IMR-90 (cell line): ENCODE measurements around the gene RABGAP1. TPM values are rescaled to one million over a fixed set of nuclear protein-coding genes. Genes with fewer than 3 reads are reported as not detected.
A peak's percentile ranks its signal among the peaks of the same experiment; 100 is the strongest.

Experiments used
- ATAC-seq: fragments of 200-7000 bp; cut with Tn5 transposase; 2 replicates; pipeline ENCODE4 v1.9.1; 2020; ENCODE audit warnings: low read depth, mild to moderate bottlenecking, moderate library complexity
- BruUV-seq: library from RNA; stranded (reverse); fragments of 400-500 nt; replicated peaks from 2 replicates; lab custom pipeline; 2021; lab: Mats Ljungman, UMichigan
- CTCF ChIA-PET: fragments of 300-600 bp; formaldehyde crosslinking; extraction: SDS; loops from one replicate; lab custom pipeline; 2021; ENCODE audit warnings: antibody characterized with exemption; lab: Yijun Ruan, JAX
- POLR2A ChIA-PET: fragments of 300-600 bp; sonication (Branson Sonifier 250); formaldehyde crosslinking; loops from one replicate; lab custom pipeline; 2022; ENCODE audit warnings: antibody characterized with exemption; ENCODE audit not compliant: unreplicated experiment; lab: Charles Lee
- DNase-seq: peaks from one replicate; pipeline ENCODE4 v3.0.0; 2013
- H2AFZ ChIP-seq: replicated peaks from 2 replicates; pipeline ENCODE3; 2013; ENCODE audit warnings: low read length, mild to moderate bottlenecking; ENCODE audit not compliant: poor library complexity
- H2AK5ac ChIP-seq: 2 replicates; pipeline ENCODE4 v1.6.1; 2013; ENCODE audit warnings: low read depth, low read length, inconsistent platforms
- H2AK9ac ChIP-seq: replicated peaks from 2 replicates; pipeline ENCODE3; 2013; ENCODE audit warnings: mild to moderate bottlenecking, low read depth, low read length, moderate library complexity; ENCODE audit not compliant: poor library complexity
- H2BK120ac ChIP-seq: 2 replicates; pipeline ENCODE4 v1.6.1; 2013; ENCODE audit warnings: low read depth, low read length, inconsistent platforms
- H2BK15ac ChIP-seq: 3 replicates; pipeline ENCODE4 v1.6.1; 2013; ENCODE audit warnings: low read depth, low read length, inconsistent platforms
- H2BK20ac ChIP-seq: 2 replicates; pipeline ENCODE4 v1.6.1; 2013; ENCODE audit warnings: low read depth, mild to moderate bottlenecking, inconsistent platforms, low read length, moderate library complexity
- H2BK5ac ChIP-seq: 2 replicates; pipeline ENCODE4 v1.6.1; 2013; ENCODE audit warnings: mild to moderate bottlenecking, low read depth, low read length, inconsistent platforms; ENCODE audit not compliant: poor library complexity, severe bottlenecking
- H3K14ac ChIP-seq: replicated peaks from 2 replicates; pipeline ENCODE4 v1.6.1; 2013; ENCODE audit warnings: low read depth, low read length, inconsistent platforms
- H3K18ac ChIP-seq: 2 replicates; pipeline ENCODE4 v1.6.1; 2013; ENCODE audit warnings: low read depth, low read length, control low read depth
- H3K23ac ChIP-seq: 2 replicates; pipeline ENCODE4 v1.6.1; 2013; ENCODE audit warnings: low read depth, low read length, inconsistent platforms
- H3K27ac ChIP-seq: 2 replicates; pipeline ENCODE4 v1.5.1; 2013; ENCODE audit warnings: mild to moderate bottlenecking, control low read depth, low read length; ENCODE audit not compliant: insufficient read depth
- H3K27me3 ChIP-seq: 2 replicates; pipeline ENCODE4 v1.6.1; 2013; ENCODE audit warnings: low read length; ENCODE audit not compliant: control insufficient read depth, insufficient read depth
- H3K36me3 ChIP-seq: 2 replicates; pipeline ENCODE4 v1.6.1; 2013; ENCODE audit warnings: low read length, mixed read lengths; ENCODE audit not compliant: control insufficient read depth, insufficient read depth
- H3K4ac ChIP-seq: 2 replicates; pipeline ENCODE4 v1.6.1; 2013; ENCODE audit warnings: low read depth, low read length, inconsistent platforms
- H3K4me1 ChIP-seq: 2 replicates; pipeline ENCODE4 v1.6.1; 2013; ENCODE audit warnings: low read length, mixed read lengths; ENCODE audit not compliant: control insufficient read depth, insufficient read depth
- H3K4me2 ChIP-seq: 2 replicates; pipeline ENCODE4 v1.6.1; 2013; ENCODE audit warnings: low read depth, mild to moderate bottlenecking, control low read depth, low read length, moderate library complexity
- H3K4me3 ChIP-seq: 2 replicates; pipeline ENCODE4 v1.5.1; 2013; ENCODE audit warnings: low read depth, mild to moderate bottlenecking, control low read depth, low read length, moderate library complexity; ENCODE audit not compliant: insufficient read depth
- H3K56ac ChIP-seq: 2 replicates; pipeline ENCODE4 v1.6.1; 2013; ENCODE audit warnings: low read length, inconsistent platforms; ENCODE audit not compliant: insufficient read depth; ENCODE audit errors: extremely low read depth
- H3K79me1 ChIP-seq, 2 experiments: 2 replicates each; pipeline ENCODE4 v1.6.1; 2013; ENCODE audit warnings: low read length in 2 of 2, inconsistent platforms in 1 of 2, low read depth in 1 of 2
- H3K9ac ChIP-seq: 2 replicates; pipeline ENCODE4 v1.6.1; 2013; ENCODE audit warnings: low read depth, low read length, control low read depth
- H3K9me1 ChIP-seq: 2 replicates; pipeline ENCODE4 v1.6.1; 2013; ENCODE audit warnings: low read length, inconsistent platforms; ENCODE audit not compliant: insufficient read depth
- H3K9me3 ChIP-seq: 2 replicates; pipeline ENCODE4 v1.6.1; 2013; ENCODE audit warnings: low read length; ENCODE audit not compliant: control insufficient read depth, insufficient read depth
- H4K20me1 ChIP-seq: 2 replicates; pipeline ENCODE4 v1.6.1; 2013; ENCODE audit warnings: low read length, inconsistent platforms; ENCODE audit not compliant: insufficient read depth
- H4K5ac ChIP-seq: 2 replicates; pipeline ENCODE4 v1.6.1; 2013; ENCODE audit warnings: mild to moderate bottlenecking, low read depth, low read length, control low read depth
- H4K8ac ChIP-seq, 2 experiments: 2 replicates each; pipeline ENCODE4 v1.6.1; 2013; ENCODE audit warnings: low read depth in 2 of 2, low read length in 2 of 2, control low read depth in 1 of 2, inconsistent platforms in 1 of 2
- H4K91ac ChIP-seq: 2 replicates; pipeline ENCODE4 v1.6.1; 2013; ENCODE audit warnings: low read depth, low read length, inconsistent platforms; ENCODE audit not compliant: insufficient read depth
- CEBPB ChIP-seq: IDR thresholded peaks from 2 replicates; pipeline ENCODE4 v1.6.1; 2012; ENCODE audit warnings: low read depth, low read length, improper control_type of control experiment
- CHD1 ChIP-seq: IDR thresholded peaks from 2 replicates; pipeline ENCODE4 v1.6.1; 2012; ENCODE audit warnings: low read depth, low read length, improper control_type of control experiment
- POLR2A ChIP-seq: IDR thresholded peaks from 2 replicates; pipeline ENCODE4 v1.6.1; 2012; ENCODE audit warnings: mild to moderate bottlenecking, low read depth, low read length
- dilution Hi-C: fragments of 300-500 bp; cut with HindIII; formaldehyde crosslinking; loops from one replicate; pipeline ENCODE4 v1.14.3; 2018; ENCODE audit warnings: low sequenced_read_pairs; ENCODE audit not compliant: unreplicated experiment
- in situ Hi-C: fragments of 300-500 bp; cut with MboI; formaldehyde crosslinking; loops from 3 replicates; pipeline ENCODE4 v1.14.3; 2019; ENCODE audit warnings: low sequenced_read_pairs, inconsistent platforms, mixed read lengths
- intact Hi-C: fragments of 100-400 bp; cut with micrococcal nuclease; formaldehyde crosslinking; loops from 2 replicates; pipeline ENCODE4 v1.10.0; 2022
- polyA plus RNA-seq, 3 experiments: library from polyadenylated mRNA; depleted of rRNA; stranded (reverse); fragments of >200 nt; gene quantifications; 2 replicates each; pipeline ENCODE4 v1.2.3, GENCODE V29; 2012; ENCODE audit warnings: low replicate concordance in 1 of 3
- total RNA-seq: library from RNA; depleted of rRNA; stranded (reverse); fragments of >200 nt; gene quantifications from 2 replicates; pipeline ENCODE4 v1.2.3, GENCODE V29; 2012

Gene RABGAP1
- total and polyA plus RNA-seq, 2 of the 4 experiments (the other 2 are of a cell fraction), result 20.0 to 53.9 TPM

DNA sequence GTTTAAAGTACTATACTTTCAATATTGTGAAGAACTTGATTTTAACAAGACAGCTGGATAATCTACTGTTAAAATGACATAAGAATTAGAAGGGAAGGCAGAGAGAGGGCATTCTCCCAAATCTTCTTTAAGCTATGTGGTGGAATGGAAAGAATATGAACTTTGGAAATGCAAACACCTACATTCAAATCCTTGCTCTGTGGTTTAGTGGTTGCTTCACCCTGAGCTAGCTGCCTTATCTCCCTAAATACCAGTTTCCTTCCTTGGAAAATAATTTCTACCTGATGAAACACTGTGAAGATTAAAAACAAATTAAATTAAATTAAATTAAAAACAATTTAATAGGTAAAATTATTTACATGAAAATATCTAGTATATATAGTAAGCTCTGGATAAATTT, 191.2 kb downstream of the RABGAP1 start:
- no peak overlapping the region for H2BK15ac ChIP-seq
- intact Hi-C loops (no loop called here), dilution Hi-C loops (no loop called here), in situ Hi-C loops (no loop called here)
- no peaks in the 10 kb centered on the region for H3K9me3 ChIP-seq
- no peak overlapping the region for H3K4me3 ChIP-seq
- no TSS peak for BruUV-seq
- peaks cover 2% of the 10 kb centered on the region for H3K4me1 ChIP-seq
- no peaks in the 10 kb centered on the region for H3K27me3 ChIP-seq
- H4K8ac ChIP-seq, result no peak overlapping the region
- no peak overlapping the region for H3K4me2 ChIP-seq
- H3K56ac ChIP-seq, result no peak overlapping the region
- ATAC-seq (no peak), DNase-seq (no peak)
- H2BK20ac ChIP-seq, result no peak overlapping the region
- no peak overlapping the region for H3K9ac ChIP-seq
- H2AK5ac ChIP-seq, result no peak overlapping the region
- H3K27ac ChIP-seq, result no peak overlapping the region
- H3K4ac ChIP-seq, result no peak overlapping the region
- no peaks in the 10 kb centered on the region for H3K79me1 ChIP-seq
- no peaks in the 10 kb centered on the region for H4K20me1 ChIP-seq
- H4K5ac ChIP-seq, result no peak overlapping the region
- H3K36me3 ChIP-seq, result no peaks in the 10 kb centered on the region
- H3K9me1 ChIP-seq, result no peaks in the 10 kb centered on the region
- H2AK9ac ChIP-seq, result no peak overlapping the region
- CTCF ChIA-PET, result interaction anchor here (0.5 kb wide), 1 partner anchor 10 kb away, joined by 3 read pairs; no protein-coding TSS in a partner anchor
- no peak overlapping the region for H2AFZ ChIP-seq
- H3K18ac ChIP-seq, result no peak overlapping the region
- no peak overlapping the region for H3K14ac ChIP-seq
- no peak overlapping the region for H4K91ac ChIP-seq
- H2BK5ac ChIP-seq, result no peak overlapping the region
- POLR2A ChIA-PET, result interaction anchor here (0.6 kb wide), 1 partner anchor 28 kb away, joined by 8 read pairs; no protein-coding TSS in a partner anchor
- H3K23ac ChIP-seq, result no peak overlapping the region
- H2BK120ac ChIP-seq, result no peak overlapping the region
- peak; percentile 24; the same call in 1 of the 2 replicates for TF ChIP-seq CEBPB
- TF ChIP-seq CHD1, result no peak
- TF ChIP-seq POLR2A, result no peak
